Stimulated activated CD4-positive, alpha-beta T cell treated with anti-CD3 and anti-CD28 coated beads, Interleukin-2, amount 100 ng/mL, for 24 hours (primary cell): Measurements from ENCODE around the gene IQCN.

ENCODE experiments used
- DNase-seq, 2 donors: peaks; one replicate each; pipeline ENCODE4 v3.0.0-alpha.2; 2020

Gene IQCN

GRCh38 chr19:18263324-18264136 lies 10.7 kb downstream of the IQCN start:
- DNase-seq: no peak

- no peak for DNase-seq
These were observed 11.3 kb downstream of the IQCN start for GRCh38 chr19:18262917-18263316.

- DNase-seq: no peak
These were observed 12.1 kb downstream of the IQCN start for GRCh38 chr19:18262144-18262543.

GRCh38 chr19:18261474-18261873 lies 12.8 kb downstream of the IQCN start:
- no peak for DNase-seq

GRCh38 chr19:18259893-18260292 lies 14.4 kb downstream of the IQCN start:
- no peak for DNase-seq

GRCh38 chr19:18257503-18258470 lies 16.5 kb downstream of the IQCN start:
- DNase-seq: no peak

- no peak for DNase-seq
These were observed 19.4 kb downstream of the IQCN start for GRCh38 chr19:18254546-18255503.

- DNase-seq: no peak
These were observed 20.5 kb downstream of the IQCN start for GRCh38 chr19:18253716-18254115.

GRCh38 chr19:18253130-18253529 lies 21.1 kb downstream of the IQCN start:
- no peak for DNase-seq

- no peak for DNase-seq
These were observed 21.9 kb downstream of the IQCN start for GRCh38 chr19:18252370-18252717.

GRCh38 chr19:18251587-18252369 lies 22.5 kb downstream of the IQCN start:
- DNase-seq: peak; percentile 86 to 89

GRCh38 chr19:18249834-18250233 lies 24.4 kb downstream of the IQCN start:
- no peak for DNase-seq

- DNase-seq: no peak
These were observed 29.0 kb downstream of the IQCN start for GRCh38 chr19:18245297-18245696.

GRCh38 chr19:18239303-18239702 lies 34.9 kb downstream of the IQCN start:
- no peak for DNase-seq

GRCh38 chr19:18234194-18234593 lies 40.1 kb downstream of the IQCN start:
- DNase-seq: no peak

- peak; percentile 59 to 60 for DNase-seq
These were observed 40.9 kb downstream of the IQCN start for GRCh38 chr19:18233224-18233825.

GRCh38 chr19:18232540-18233223 lies 41.6 kb downstream of the IQCN start:
- peak in 1 of 2 donors; percentile 13 for DNase-seq

- DNase-seq: no peak
These were observed 42.5 kb downstream of the IQCN start for GRCh38 chr19:18231775-18232174.

- peak in 1 of 2 donors; percentile 17 for DNase-seq
These were observed 43.1 kb downstream of the IQCN start for GRCh38 chr19:18230941-18231734.

GRCh38 chr19:18229915-18230314 lies 44.3 kb downstream of the IQCN start:
- no peak for DNase-seq
